Right ventricle myocardium superior (tissue), 1 donor: ENCODE measurements around the gene ARMC8. TPM values are rescaled to one million over a fixed set of nuclear protein-coding genes. Genes with fewer than 3 reads are reported as not detected.

Experiments used
- ATAC-seq: fragments of 200-7000 bp; cut with Tn5 transposase; one replicate; pipeline ENCODE4 v1.9.1; 2020; ENCODE audit warnings: mild to moderate bottlenecking; ENCODE audit not compliant: poor library complexity
- DNase-seq: peaks from one replicate; pipeline ENCODE4 v3.0.0-alpha.2; 2020
- intact Hi-C: fragments of 100-400 bp; cut with DNase I; formaldehyde crosslinking; loops from one replicate; pipeline ENCODE4 v1.11.2; 2022
- total RNA-seq: library from RNA; stranded (reverse); fragmentation: NEBNext Ultra II Directional; extraction: Animal tissue kit (Norgen Biotek cat#: 25700); gene quantifications from one replicate; pipeline ENCODE4 v1.2.1, GENCODE V29; 2021
- donor health status: DM: no; HTN: yes; CAD: no; lungs with severe emphysema.

ARMC8 gene
- total RNA-seq, 1 donor from 2014 or later, result 32.1 TPM

DNA sequence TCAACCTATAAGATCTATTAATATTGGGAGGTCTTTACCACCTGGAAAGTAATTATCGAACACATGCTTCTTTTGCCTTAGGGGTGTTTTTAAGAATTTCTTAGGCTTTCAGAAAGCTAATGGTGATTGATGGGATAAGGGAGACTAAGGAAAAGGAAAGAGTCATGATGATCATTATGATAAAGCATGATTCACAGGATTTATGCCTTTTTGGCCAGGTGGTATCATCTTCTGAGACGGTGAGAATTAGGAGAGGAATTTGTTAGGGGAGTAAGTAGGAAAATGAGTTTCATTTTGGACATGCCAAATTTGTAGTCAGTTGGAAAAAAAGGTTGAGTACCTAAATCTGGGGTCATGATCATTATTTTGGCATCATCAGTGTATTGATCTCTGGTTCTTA is 8.9 kb downstream of the ARMC8 start:
- DNase-seq, result no peak
- ATAC-seq, result no peak
- intact Hi-C loops, result no loop called here

GRCh38 chr3:138197058-138197457 is 10.0 kb downstream of the ARMC8 start:
- no peak for DNase-seq
- ATAC-seq, result peak; percentile 84
- intact Hi-C loops, result no loop called here

GRCh38 chr3:138197524-138197923 is 10.4 kb downstream of the ARMC8 start:
- intact Hi-C loops, result no loop called here
- ATAC-seq, result no peak
- DNase-seq, result no peak

DNA sequence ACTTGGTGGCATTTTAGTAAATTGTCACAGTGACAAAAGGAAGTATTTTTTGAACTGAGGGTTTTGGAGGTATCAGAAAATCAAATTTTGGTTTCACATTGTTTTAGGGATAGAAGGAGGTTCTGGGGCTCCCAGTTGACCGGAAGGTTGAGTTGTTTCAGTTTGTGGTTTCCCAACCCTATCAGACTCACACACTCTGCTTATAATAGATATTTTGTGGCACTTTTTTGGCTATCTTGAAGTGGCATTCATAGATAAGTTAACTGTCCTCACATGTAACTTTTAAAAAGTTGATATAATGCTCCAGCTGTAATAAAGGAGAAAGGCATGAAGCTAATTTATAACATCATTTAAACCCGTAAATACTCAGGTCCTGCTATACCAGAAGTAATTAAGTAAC is 12.8 kb downstream of the ARMC8 start:
- intact Hi-C loops, result no loop called here
- ATAC-seq (no peak), DNase-seq (no peak)

- ATAC-seq, result no peak
- intact Hi-C loops, result no loop called here
- no peak for DNase-seq
These were observed 13.3 kb downstream of the ARMC8 start for GRCh38 chr3:138200424-138200823.

DNA sequence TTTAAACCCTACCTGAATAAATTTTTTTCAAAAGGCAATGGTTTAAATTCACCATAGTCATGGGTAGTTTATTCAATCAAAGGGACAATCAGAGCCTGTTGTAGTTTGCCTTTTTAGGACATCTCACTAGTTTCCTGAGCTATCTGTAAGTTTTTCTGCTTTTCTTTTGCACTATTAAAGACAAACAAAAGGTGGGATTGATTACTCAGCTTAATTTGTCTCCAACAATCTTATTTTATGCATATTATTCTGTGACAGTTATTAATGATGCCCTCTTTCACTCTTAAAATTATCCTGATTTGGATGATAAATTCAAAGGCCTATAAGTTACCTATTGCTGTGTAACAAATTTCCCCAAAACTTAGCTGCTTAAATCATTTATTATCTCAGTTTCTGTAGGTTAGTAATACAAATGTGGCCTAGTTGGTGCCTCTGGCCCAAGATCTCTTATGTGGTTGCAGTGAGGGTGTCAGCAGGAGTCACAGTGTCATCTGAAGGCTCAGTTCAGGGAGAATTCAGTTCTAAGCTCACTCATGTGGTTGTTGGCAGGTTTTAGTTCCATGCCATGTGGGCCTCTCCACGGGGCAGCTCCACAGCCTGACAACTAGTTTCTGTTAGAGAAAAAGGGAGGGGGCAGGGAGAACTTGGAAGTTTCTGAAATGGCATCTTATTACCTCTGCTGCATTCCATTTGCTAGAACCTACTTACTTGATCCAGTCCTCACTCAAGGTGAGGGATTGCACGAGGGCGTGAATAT is 16.0 kb downstream of the ARMC8 start:
- ATAC-seq, result no peak
- DNase-seq, result no peak
- intact Hi-C loops, result no loop called here

DNA sequence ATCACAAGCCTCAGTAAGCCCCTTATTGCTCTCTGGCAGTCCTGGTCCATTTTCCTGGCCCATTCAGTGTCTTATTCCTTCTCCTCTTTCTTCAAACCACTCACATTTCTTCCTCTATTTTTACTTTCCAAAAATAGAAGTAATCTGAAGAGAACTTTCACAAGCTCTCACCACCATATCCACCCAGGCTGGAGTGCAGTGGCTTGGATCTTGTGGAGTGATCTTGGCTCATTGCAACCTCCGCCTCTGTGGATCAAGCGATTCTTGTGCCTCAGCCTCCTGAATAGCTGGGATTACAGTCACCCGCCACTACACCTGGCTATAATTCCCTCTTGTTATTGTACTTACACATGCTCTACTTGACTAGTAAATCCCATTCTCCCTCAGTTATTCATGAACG is 16.8 kb downstream of the ARMC8 start:
- intact Hi-C loops, result no loop called here
- no peak for DNase-seq
- no peak for ATAC-seq

DNA sequence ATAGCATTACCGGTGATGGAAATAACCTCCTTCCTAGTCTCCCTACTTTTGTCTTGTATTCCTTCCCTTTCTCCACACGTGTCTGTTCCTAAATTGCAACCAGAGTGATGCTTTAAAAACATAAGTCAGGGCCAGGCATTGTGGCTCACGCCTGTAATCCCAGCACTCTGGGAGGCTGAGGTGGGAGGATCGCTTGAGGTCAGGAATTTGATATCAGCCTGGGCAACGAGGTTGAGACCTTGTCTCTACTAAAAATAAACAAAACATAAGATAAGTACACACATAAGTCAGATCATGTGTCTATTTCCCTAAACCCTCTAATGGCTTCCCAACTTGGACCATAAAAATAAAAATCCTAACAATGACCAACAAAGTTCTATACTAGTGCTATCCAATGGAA is 18.4 kb downstream of the ARMC8 start:
- DNase-seq, result no peak
- ATAC-seq, result no peak
- intact Hi-C loops, result no loop called here

GRCh38 chr3:138206196-138206595 is 19.1 kb downstream of the ARMC8 start:
- DNase-seq (no peak), ATAC-seq (no peak)
- intact Hi-C loops, result no loop called here

- intact Hi-C loops, result no loop called here
- DNase-seq (no peak), ATAC-seq (no peak)
These were observed 23.4 kb downstream of the ARMC8 start for GRCh38 chr3:138210528-138210927.

DNA sequence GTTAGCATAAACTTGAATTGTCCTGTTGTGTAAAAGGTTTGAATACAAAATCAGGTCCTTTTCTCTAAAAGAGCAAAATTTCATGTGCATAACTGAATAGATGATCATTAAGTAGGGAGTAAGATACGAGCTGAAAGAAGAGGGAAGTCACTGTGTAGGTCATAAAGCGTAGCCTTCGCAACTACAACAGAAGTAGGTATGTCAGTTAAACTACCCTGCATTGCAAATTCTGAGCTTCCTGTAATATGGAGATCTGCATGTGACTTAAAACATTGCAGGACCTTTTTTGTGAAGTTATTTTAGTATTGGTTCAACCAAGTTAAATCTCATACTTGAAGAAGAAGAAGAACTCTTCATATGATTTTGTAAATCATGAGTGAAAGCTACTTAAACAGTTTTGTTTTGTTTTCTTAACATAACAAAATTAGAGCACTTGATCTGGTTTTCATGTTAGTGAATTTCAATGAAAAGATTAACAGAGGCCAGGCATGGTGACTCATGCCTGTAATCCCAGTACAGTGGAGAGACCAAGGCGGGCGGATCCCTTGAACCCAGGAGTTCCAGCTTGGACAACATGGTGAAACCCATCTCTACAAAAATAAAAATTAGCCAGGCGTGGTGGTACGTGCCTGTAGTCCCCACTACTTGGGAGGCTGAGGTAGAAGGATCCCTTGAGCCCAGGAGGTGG is 26.4 kb downstream of the ARMC8 start:
- ATAC-seq (no peak), DNase-seq (no peak)
- intact Hi-C loops, result no loop called here

GRCh38 chr3:138219255-138219654 is 32.2 kb downstream of the ARMC8 start:
- no peak for ATAC-seq
- intact Hi-C loops, result no loop called here
- no peak for DNase-seq

DNA sequence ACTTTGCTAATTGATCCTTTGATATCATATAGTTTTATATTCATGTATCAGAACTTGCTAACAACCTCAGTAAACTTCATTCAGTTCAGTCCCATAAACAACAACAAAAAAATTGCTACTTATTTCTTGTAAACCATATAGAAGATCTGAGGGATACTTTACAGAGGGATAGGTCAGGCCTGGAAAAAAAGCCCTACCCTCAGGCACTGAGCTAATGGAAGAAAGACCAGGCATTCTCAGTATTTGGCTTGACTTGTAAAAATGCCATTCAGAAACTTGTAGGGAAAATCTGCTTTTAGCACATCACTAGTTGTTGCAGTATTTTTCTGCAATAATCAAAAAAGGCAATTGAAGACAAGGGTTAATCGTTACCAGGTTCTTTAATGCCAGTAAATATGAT is 33.1 kb downstream of the ARMC8 start:
- ATAC-seq (no peak), DNase-seq (no peak)
- intact Hi-C loops, result no loop called here

- ATAC-seq (no peak), DNase-seq (no peak)
- intact Hi-C loops, result no loop called here
These were observed 33.7 kb downstream of the ARMC8 start for GRCh38 chr3:138220788-138221187.

DNA sequence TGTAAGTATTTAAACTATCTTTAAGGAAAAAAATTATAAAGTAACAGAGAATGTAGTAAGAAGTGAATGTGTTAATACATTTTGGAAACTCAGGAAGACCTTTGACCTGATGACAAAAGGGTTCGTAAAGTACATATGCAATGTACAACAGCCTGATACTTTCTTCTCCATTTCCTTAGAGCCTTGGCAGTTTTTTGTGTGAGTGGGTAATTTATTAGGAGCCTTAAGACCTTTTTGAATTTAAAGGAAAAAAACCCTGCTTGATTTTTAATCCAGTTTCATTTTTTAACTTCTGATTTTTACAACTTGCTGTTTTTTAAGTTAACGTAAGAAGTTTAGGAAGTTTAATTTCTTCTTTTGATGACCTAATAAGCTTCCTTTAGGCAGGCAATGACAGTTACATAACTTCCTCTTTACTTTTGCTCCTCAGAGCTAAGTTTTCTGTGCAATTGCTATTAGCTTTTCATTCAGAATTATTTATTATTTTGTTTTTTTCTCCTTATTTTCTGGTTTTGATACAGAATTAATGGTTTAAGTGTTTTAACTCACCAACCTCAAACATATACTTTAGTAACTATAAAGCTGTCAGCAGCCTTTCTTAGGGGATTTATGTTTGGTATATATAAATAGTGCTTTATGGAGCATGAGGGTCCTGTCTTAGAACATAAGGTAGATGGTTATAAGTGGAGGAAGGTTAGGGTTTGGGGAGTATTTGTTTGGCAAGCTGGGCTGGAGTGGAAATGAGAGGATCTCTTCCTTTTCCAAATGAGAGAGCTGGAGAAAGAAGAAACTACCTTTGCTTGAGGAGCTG is 35.2 kb downstream of the ARMC8 start:
- ATAC-seq (no peak), DNase-seq (no peak)
- intact Hi-C loops, result no loop called here

- ATAC-seq (no peak), DNase-seq (no peak)
These were observed 35.8 kb downstream of the ARMC8 start for GRCh38 chr3:138222942-138223287.

DNA sequence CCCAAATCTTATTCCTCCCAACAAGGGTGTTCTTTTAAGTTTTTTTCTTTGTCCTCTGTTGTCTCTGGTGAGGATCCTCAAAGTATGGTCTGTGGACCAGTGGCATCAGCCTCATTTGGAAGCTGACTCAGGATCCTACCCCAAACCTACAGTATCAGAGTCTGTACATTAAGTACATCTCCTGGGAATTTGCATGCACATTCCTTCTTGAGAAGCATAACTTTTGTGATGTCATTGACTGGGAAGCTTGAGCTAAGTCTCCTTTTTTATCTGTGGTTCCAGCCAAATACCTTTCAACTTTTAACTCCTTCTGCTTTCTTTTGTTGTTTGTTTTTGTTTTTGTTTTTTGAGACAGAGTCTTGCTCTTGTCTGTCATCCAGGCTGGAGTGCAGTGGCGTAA is 40.5 kb downstream of the ARMC8 start:
- ATAC-seq, result no peak
- intact Hi-C loops, result no loop called here
- no peak for DNase-seq

More at GRCh38 chr3:138222942-138223287, 35.8 kb downstream of the ARMC8 start:
- intact Hi-C loops, result no loop called here

DNA sequence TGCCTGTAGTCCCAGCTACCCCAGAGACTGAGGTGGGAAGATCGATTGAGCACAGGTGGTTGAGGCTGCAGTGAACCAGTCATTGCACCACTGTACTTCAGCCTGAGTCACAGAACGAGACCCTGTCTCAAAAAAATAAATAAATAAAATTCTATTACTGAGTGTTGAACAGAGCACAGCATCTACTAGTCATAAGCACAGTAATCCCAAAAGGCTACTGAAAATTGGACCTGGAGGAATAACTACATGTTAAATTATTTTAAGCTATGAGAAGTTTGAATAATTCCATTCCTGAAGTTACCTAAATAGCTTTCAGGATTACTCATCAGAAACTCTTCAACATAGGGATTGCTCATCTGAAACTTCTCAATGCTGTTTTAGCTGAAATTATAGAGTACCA is 43.4 kb downstream of the ARMC8 start:
- DNase-seq (no peak), ATAC-seq (no peak)
- intact Hi-C loops, result no loop called here

DNA sequence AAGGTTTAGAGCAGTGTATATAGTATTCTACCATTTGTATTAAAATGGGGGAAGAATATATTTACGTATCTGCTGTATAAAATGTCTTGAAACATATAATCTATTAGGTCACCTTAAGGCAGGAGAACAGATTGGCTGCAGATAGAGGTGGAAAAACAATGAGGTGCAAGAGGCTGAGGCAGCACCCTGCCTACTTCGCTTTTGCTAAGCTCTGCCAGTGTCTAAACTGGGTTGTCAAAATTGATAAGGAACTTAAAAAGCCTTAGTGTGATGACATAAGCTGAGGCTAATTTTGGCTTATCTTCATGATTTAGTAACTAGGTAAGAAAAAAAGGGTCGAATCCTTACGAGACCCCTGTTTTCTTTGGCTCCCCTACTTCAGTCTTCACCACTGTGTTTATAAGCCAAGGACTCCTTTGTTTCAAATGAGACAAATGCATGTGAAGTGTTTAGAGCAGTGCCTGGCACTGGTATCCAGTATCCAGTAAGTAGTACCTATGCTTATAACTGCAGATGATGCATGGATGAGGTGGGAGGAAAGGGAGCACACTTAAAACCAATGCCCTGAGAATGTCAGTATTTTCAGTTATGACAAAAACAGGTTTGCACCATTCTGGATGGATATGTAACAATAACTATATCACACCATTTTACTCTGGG is 45.7 kb downstream of the ARMC8 start:
- DNase-seq (no peak), ATAC-seq (peak; percentile 53)
- intact Hi-C loops, result no loop called here
